Kidney (tissue), 14 donors: ENCODE results near the gene DENND4A. TPM values are rescaled to one million over a fixed set of nuclear protein-coding genes. Genes with fewer than 3 reads are reported as not detected.

Experiments
- DNase-seq, 5 donors: peaks; one replicate each; pipeline ENCODE4 v3.0.0-alpha.2; 2013 to 2020
- FAIRE-seq: peaks from 2 replicates; lab custom pipeline; 2012; peaks lifted over from hg19 to GRCh38; lab: Jason Lieb, UNC
- H3K27ac ChIP-seq, 2 donors: one replicate each; pipeline ENCODE4 v1.7.0; 2013; ENCODE audit warnings: low read depth in 2 of 2, low read length in 2 of 2, inconsistent platforms in 1 of 2
- H3K27me3 ChIP-seq: one replicate; pipeline ENCODE4 v1.7.1; 2013; ENCODE audit warnings: low read length, inconsistent platforms; ENCODE audit not compliant: control insufficient read depth, insufficient read depth
- H3K36me3 ChIP-seq, 3 donors: one replicate each; pipeline versions ENCODE4 v1.7.0 to v1.7.1; 2013; ENCODE audit warnings: low read length in 3 of 3, control low read depth in 1 of 3, inconsistent platforms in 1 of 3; ENCODE audit not compliant: insufficient read depth in 3 of 3, control insufficient read depth in 2 of 3
- H3K4me1 ChIP-seq, 3 donors: one replicate each; pipeline versions ENCODE4 v1.7.0 to v1.7.1; 2013; ENCODE audit warnings: low read length in 3 of 3, inconsistent platforms in 1 of 3, low read depth in 1 of 3; ENCODE audit not compliant: control insufficient read depth in 2 of 3, insufficient read depth in 2 of 3
- H3K4me3 ChIP-seq, 3 donors: one replicate each; pipeline versions ENCODE4 v1.7.0 to v1.8.1; 2013; ENCODE audit warnings: low read length in 3 of 3, control low read depth in 1 of 3, inconsistent platforms in 1 of 3
- H3K9ac ChIP-seq, 3 donors: one replicate each; pipeline versions ENCODE4 v1.7.0 to v1.7.1; 2013; ENCODE audit warnings: low read length in 3 of 3, control low read depth in 1 of 3, inconsistent platforms in 1 of 3
- H3K9me3 ChIP-seq, 3 donors: one replicate each; pipeline versions ENCODE4 v1.7.0 to v1.7.1; 2013; ENCODE audit warnings: low read length in 3 of 3, control low read depth in 1 of 3, inconsistent platforms in 1 of 3; ENCODE audit not compliant: control insufficient read depth in 2 of 3, insufficient read depth in 1 of 3
- CTCF ChIP-seq: IDR thresholded peaks from 3 replicates; pipeline ENCODE4 v1.5.1; 2012; ENCODE audit warnings: mild to moderate bottlenecking, moderate library complexity, borderline replicate concordance; ENCODE audit not compliant: insufficient read depth; ENCODE audit errors: extremely low read depth
- intact Hi-C: fragments of 100-400 bp; cut with DNase I; formaldehyde crosslinking; loops from one replicate; pipeline ENCODE4 v1.11.1; 2022
- polyA plus RNA-seq: library from polyadenylated mRNA; stranded (reverse); fragments of 350-450 nt; fragmentation: Illumina TruSeq; extraction: RNeasy Lipid Tissue Mini Kit (QIAGEN cat#74804); gene quantifications from one replicate; pipeline ENCODE4 v1.2.3, GENCODE V29; 2014; ENCODE audit warnings: low read depth, low replicate concordance; ENCODE audit not compliant: insufficient read depth
- total RNA-seq: library from RNA; stranded (reverse); fragmentation: NEBNext Ultra II Directional; extraction: Animal tissue kit (Norgen Biotek cat#: 25700); gene quantifications from one replicate; pipeline ENCODE4 v1.2.1, GENCODE V29; 2021
- donor health status: control.
- donor health status: control.
- donor health status: control.
- donor health status: control.
- donor health status: control.
- donor health status: DM: yes; HTN: yes; CAD: no.
- donor health status: Normal renal cell carcinoma (clear cell type).

The DENND4A gene
- total and polyA plus RNA-seq, 2 donors from 2014 or later = 8.6 to 35.9 TPM

DNA sequence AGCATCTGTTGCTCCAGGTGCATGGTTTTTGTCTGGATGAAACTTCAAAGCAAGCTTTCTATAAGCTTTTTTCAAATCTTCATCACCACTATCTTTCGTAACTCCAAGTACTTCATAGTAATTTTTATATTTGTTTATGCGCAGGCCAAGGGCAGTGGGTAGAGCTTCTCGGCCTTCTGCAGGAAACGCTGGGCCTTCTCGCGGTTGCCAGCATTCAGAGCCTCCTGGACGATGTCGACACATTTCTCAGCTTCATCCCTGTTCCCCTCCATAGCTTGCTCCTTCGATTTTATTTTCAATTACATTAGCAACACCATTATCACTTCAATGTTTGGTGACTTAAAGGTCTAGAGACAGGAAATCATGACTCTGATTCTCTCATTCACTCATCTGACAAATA lies 20.2 kb downstream of the DENND4A start:
- DNase-seq = no peak
- no peaks in the 10 kb centered on the region for H3K4me1 ChIP-seq
- FAIRE-seq = no peak
- intact Hi-C loops = no loop called here
- H3K9ac ChIP-seq = no peak overlapping the region
- TF ChIP-seq CTCF = no peak
- H3K9me3 ChIP-seq = no peaks in the 10 kb centered on the region
- no peaks in the 10 kb centered on the region for H3K36me3 ChIP-seq
- H3K4me3 ChIP-seq = no peak overlapping the region
- no peaks in the 10 kb centered on the region for H3K27me3 ChIP-seq
- no peak overlapping the region for H3K27ac ChIP-seq

GRCh38 chr15:65769482-65769881 lies 22.6 kb downstream of the DENND4A start:
- Histone ChIP-seq H3K27ac (no peak overlapping the region), H3K9ac (no peak overlapping the region), H3K4me1 (no peaks in the 10 kb centered on the region), H3K9me3 (no peaks in the 10 kb centered on the region), H3K27me3 (no peaks in the 10 kb centered on the region), H3K36me3 (no peaks in the 10 kb centered on the region), H3K4me3 (no peak overlapping the region)
- intact Hi-C loops = no loop called here
- no peak for FAIRE-seq
- TF ChIP-seq CTCF = no peak
- DNase-seq = no peak

- no peak overlapping the region for H3K4me3 ChIP-seq
- no peaks in the 10 kb centered on the region for H3K9me3 ChIP-seq
- intact Hi-C loops = no loop called here
- H3K9ac ChIP-seq = no peak overlapping the region
- H3K36me3 ChIP-seq = no peaks in the 10 kb centered on the region
- no peak for TF ChIP-seq CTCF
- FAIRE-seq = no peak
- no peaks in the 10 kb centered on the region for H3K27me3 ChIP-seq
- no peak overlapping the region for H3K27ac ChIP-seq
- no peak for DNase-seq
- no peaks in the 10 kb centered on the region for H3K4me1 ChIP-seq
These were observed 24.2 kb downstream of the DENND4A start for GRCh38 chr15:65767895-65768294.

DNA sequence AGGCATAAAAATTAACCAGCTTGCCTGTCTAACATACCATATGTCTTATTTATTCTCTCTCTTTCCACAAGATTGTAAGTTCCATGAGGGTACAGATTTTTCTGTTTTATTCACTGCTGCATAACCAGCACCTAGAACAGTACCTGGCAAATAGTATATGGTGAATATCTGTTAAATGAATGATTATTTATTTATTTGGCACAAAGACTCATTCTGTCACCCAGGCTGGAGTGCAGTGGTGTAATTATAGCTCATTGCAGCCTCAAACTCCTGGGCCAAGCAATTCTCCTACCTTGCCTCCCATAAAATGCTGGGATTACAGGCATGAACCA lies 24.9 kb downstream of the DENND4A start:
- intact Hi-C loops = no loop called here
- no peak overlapping the region for H3K27ac ChIP-seq
- DNase-seq = no peak
- H3K27me3 ChIP-seq = no peaks in the 10 kb centered on the region
- FAIRE-seq = no peak
- H3K9ac ChIP-seq = no peak overlapping the region
- no peaks in the 10 kb centered on the region for H3K9me3 ChIP-seq
- H3K4me3 ChIP-seq = no peak overlapping the region
- no peaks in the 10 kb centered on the region for H3K36me3 ChIP-seq
- TF ChIP-seq CTCF = no peak
- H3K4me1 ChIP-seq = no peaks in the 10 kb centered on the region
